ENCODE data around the gene TENM3. TPM values are rescaled to one million over a fixed set of nuclear protein-coding genes. Genes with fewer than 3 reads are reported as not detected.

The TENM3 gene
- total and polyA plus RNA-seq, 10 of the 15 experiments (the other 5 are each of a cell fraction or from before 2014, with no cell fraction given): 0.01 to 1.7 (median 0.08) TPM; not detected in 2

GRCh38 chr4:182380771-182381181 lies 137.6 kb downstream of the TENM3 start:
- no TSS peak for BruUV-seq (replicated peaks)
- Histone ChIP-seq H3K27ac (ENCODE audit: control insufficient read depth, insufficient read depth) (no peak overlapping the region), H3K4me3 (no peak overlapping the region), H3K4me1 (ENCODE audit: control insufficient read depth, insufficient read depth, low read length) (no peaks in the 10 kb centered on the region), H3K27me3 (replicated peaks in 1 of 2; ENCODE audit: control insufficient read depth in 2 of 2, insufficient read depth in 2 of 2, low read length in 1 of 2) (no peaks in the 10 kb centered on the region), H3K36me3 (ENCODE audit: control insufficient read depth in 2 of 2, insufficient read depth in 2 of 2, low read length in 1 of 2) (no peaks in the 10 kb centered on the region), H3K9ac (ENCODE audit: control insufficient read depth, insufficient read depth, low read length) (no peak overlapping the region), H3K4me2 (ENCODE audit: control insufficient read depth, insufficient read depth) (no peak overlapping the region), H3K79me2 (ENCODE audit: control insufficient read depth, insufficient read depth, low read length) (no peaks in the 10 kb centered on the region), H2AFZ (ENCODE audit: control insufficient read depth, low read depth, low read length) (no peak overlapping the region), H4K20me1 (ENCODE audit: control insufficient read depth, insufficient read depth) (no peaks in the 10 kb centered on the region), H3K9me3 (replicated peaks; ENCODE audit: control insufficient read depth, insufficient read depth, low read length) (no peaks in the 10 kb centered on the region)
- FAIRE-seq: no peak
- ChIA-PET SMC1A (ENCODE audit: uncharacterized antibody, unreplicated experiment) (no interaction called here), CTCF (no interaction called here), RAD21 (ENCODE audit: unreplicated experiment) (no interaction called here), POLR2A (no interaction called here)
- intact Hi-C loops (cut with micrococcal nuclease; ENCODE audit: unreplicated experiment) (no loop called here), in situ Hi-C loops (cut with MboI) (no loop called here)
- ATAC-seq: peak; percentile 42
- DNase-seq (ENCODE audit: low read depth, low spot score): no peak
- 29% methylated on average over 8 of the region's 8 CpGs for WGBS (ENCODE audit: insufficient coverage, insufficient replicate concordance, low lambda C conversion rate, missing lambda C conversion rate)
- TF ChIP-seq POU2F2 (IDR thresholded peaks at IDR 0.05; ENCODE audit: borderline replicate concordance, low read depth, low read length) (no peak), ASH2L (IDR thresholded peaks at IDR 0.05; ENCODE audit: borderline replicate concordance, low read depth) (no peak), HDGF (IDR thresholded peaks at IDR 0.05) (no peak), MTA2 (IDR thresholded peaks at IDR 0.05; ENCODE audit: low read depth) (no peak), SMARCA5 (IDR thresholded peaks at IDR 0.05) (no peak), EED (IDR thresholded peaks at IDR 0.05; ENCODE audit: low read depth) (no peak), CREM (IDR thresholded peaks at IDR 0.05; ENCODE audit: low read depth) (no peak), KDM1A (IDR thresholded peaks at IDR 0.05; ENCODE audit: borderline replicate concordance) (no peak), REST (IDR thresholded peaks at IDR 0.05; ENCODE audit: low read depth, low read length) (no peak), RELB (IDR thresholded peaks at IDR 0.05; ENCODE audit: low read depth) (no peak), ZNF24 (IDR thresholded peaks at IDR 0.05) (no peak), IRF5 (IDR thresholded peaks at IDR 0.05; ENCODE audit: borderline replicate concordance) (no peak), PBX3 (IDR thresholded peaks at IDR 0.05; ENCODE audit: insufficient replicate concordance, low read depth, low read length) (no peak), ESRRA (IDR thresholded peaks at IDR 0.05; ENCODE audit: low read length) (no peak), TAF1 (IDR thresholded peaks at IDR 0.05; ENCODE audit: borderline replicate concordance, low read depth, low read length) (no peak), EZH2 (IDR thresholded peaks at IDR 0.05; ENCODE audit: borderline replicate concordance, control insufficient read depth, low read depth, low read length) (no peak), HSF1 (IDR thresholded peaks at IDR 0.05; ENCODE audit: low read depth, low read length) (no peak)

All from GM12878 (cell line).